Duodenal mucosa (tissue), 2 donors: ENCODE results near the gene KRIT1.
"Not testable (repeated sequence)": the region's sequence is repeated elsewhere in the genome, so short reads cannot be mapped to it uniquely, and the experiment has no call there.

Experiments used
- H3K27ac ChIP-seq: one replicate; pipeline ENCODE4 v1.7.0; 2013; ENCODE audit warnings: low read depth, low read length
- H3K27me3 ChIP-seq, 2 donors: one replicate each; pipeline ENCODE4 v1.7.0; 2013; ENCODE audit warnings: low read length in 2 of 2, control low read depth in 1 of 2; ENCODE audit not compliant: insufficient read depth in 2 of 2, control insufficient read depth in 1 of 2
- H3K36me3 ChIP-seq, 2 donors: one replicate each; pipeline ENCODE4 v1.7.0; 2013; ENCODE audit warnings: low read length in 2 of 2, control low read depth in 1 of 2; ENCODE audit not compliant: insufficient read depth in 2 of 2, control insufficient read depth in 1 of 2
- H3K4me1 ChIP-seq, 2 donors: one replicate each; pipeline ENCODE4 v1.7.0; 2013; ENCODE audit warnings: low read length in 2 of 2, control low read depth in 1 of 2; ENCODE audit not compliant: insufficient read depth in 2 of 2, control insufficient read depth in 1 of 2
- H3K4me3 ChIP-seq, 2 donors: one replicate each; pipeline ENCODE4 v1.7.0; 2013; ENCODE audit warnings: low read length in 2 of 2, low read depth in 1 of 2
- H3K9ac ChIP-seq, 2 donors: one replicate each; pipeline ENCODE4 v1.7.0; 2013; ENCODE audit warnings: low read length in 2 of 2, low read depth in 1 of 2
- H3K9me3 ChIP-seq, 2 donors: one replicate each; pipeline ENCODE4 v1.7.0; 2013; ENCODE audit warnings: low read length in 2 of 2, control low read depth in 1 of 2; ENCODE audit not compliant: control insufficient read depth in 1 of 2

Gene KRIT1

GRCh38 chr7:92276460-92276864 is 30.7 kb upstream of the KRIT1 start:
- Histone ChIP-seq H3K4me3 (no peak overlapping the region), H3K4me1 (no peaks in the 10 kb centered on the region), H3K9ac (no peak overlapping the region), H3K27ac (no peak overlapping the region), H3K9me3 (no peaks in the 10 kb centered on the region), H3K36me3 (no peaks in the 10 kb centered on the region), H3K27me3 (no peaks in the 10 kb centered on the region)

- Histone ChIP-seq H3K9ac (no peak overlapping the region), H3K9me3 (no peaks in the 10 kb centered on the region), H3K4me3 (no peak overlapping the region), H3K36me3 (no peaks in the 10 kb centered on the region), H3K4me1 (no peaks in the 10 kb centered on the region), H3K27ac (no peak overlapping the region), H3K27me3 (no peaks in the 10 kb centered on the region)
Measured at GRCh38 chr7:92275327-92275726, 29.6 kb upstream of the KRIT1 start.

GRCh38 chr7:92268921-92269320 is 23.2 kb upstream of the KRIT1 start:
- no peak overlapping the region for H3K9ac ChIP-seq
- no peak overlapping the region for H3K27ac ChIP-seq
- H3K4me1 ChIP-seq: no peaks in the 10 kb centered on the region
- no peaks in the 10 kb centered on the region for H3K36me3 ChIP-seq
- no peak overlapping the region for H3K4me3 ChIP-seq
- H3K9me3 ChIP-seq: no peaks in the 10 kb centered on the region
- H3K27me3 ChIP-seq: no peaks in the 10 kb centered on the region

GRCh38 chr7:92266415-92267241 is 20.9 kb upstream of the KRIT1 start:
- no peak overlapping the region for H3K9ac ChIP-seq
- H3K36me3 ChIP-seq: no peaks in the 10 kb centered on the region
- H3K27me3 ChIP-seq: no peaks in the 10 kb centered on the region
- no peaks in the 10 kb centered on the region for H3K4me1 ChIP-seq
- H3K9me3 ChIP-seq: no peaks in the 10 kb centered on the region
- no peak overlapping the region for H3K4me3 ChIP-seq
- no peak overlapping the region for H3K27ac ChIP-seq

- Histone ChIP-seq H3K27me3 (no peaks in the 10 kb centered on the region), H3K9ac (no peak overlapping the region), H3K4me3 (no peak overlapping the region), H3K36me3 (peaks cover 0 to 4% of the 10 kb centered on the region in 2 donors), H3K4me1 (no peaks in the 10 kb centered on the region), H3K9me3 (no peaks in the 10 kb centered on the region), H3K27ac (no peak overlapping the region)
Measured at GRCh38 chr7:92260248-92260781, 14.6 kb upstream of the KRIT1 start.

GRCh38 chr7:92259610-92260247 is 14.0 kb upstream of the KRIT1 start:
- Histone ChIP-seq H3K27ac (no peak overlapping the region), H3K9me3 (no peaks in the 10 kb centered on the region), H3K4me1 (no peaks in the 10 kb centered on the region), H3K4me3 (no peak overlapping the region), H3K27me3 (no peaks in the 10 kb centered on the region), H3K36me3 (peaks cover 0 to 4% of the 10 kb centered on the region in 2 donors), H3K9ac (no peak overlapping the region)

- no peak overlapping the region for H3K27ac ChIP-seq
- no peaks in the 10 kb centered on the region for H3K27me3 ChIP-seq
- H3K4me1 ChIP-seq: no peaks in the 10 kb centered on the region
- H3K9me3 ChIP-seq: no peaks in the 10 kb centered on the region
- no peak overlapping the region for H3K4me3 ChIP-seq
- peaks cover 0 to 4% of the 10 kb centered on the region in 2 donors for H3K36me3 ChIP-seq
- H3K9ac ChIP-seq: no peak overlapping the region
Measured at GRCh38 chr7:92259062-92259461, 13.3 kb upstream of the KRIT1 start.

- H3K9ac ChIP-seq: no peak overlapping the region
- no peak overlapping the region for H3K4me3 ChIP-seq
- H3K9me3 ChIP-seq: no peaks in the 10 kb centered on the region
- no peak overlapping the region for H3K27ac ChIP-seq
- H3K36me3 ChIP-seq: peaks cover 0 to 4% of the 10 kb centered on the region in 2 donors
- H3K4me1 ChIP-seq: no peaks in the 10 kb centered on the region
- H3K27me3 ChIP-seq: no peaks in the 10 kb centered on the region
Measured at GRCh38 chr7:92255308-92255707, 9.6 kb upstream of the KRIT1 start.

- not testable (repeated sequence) for H3K36me3 ChIP-seq, H3K9ac ChIP-seq, H3K27me3 ChIP-seq, H3K4me3 ChIP-seq, H3K4me1 ChIP-seq, H3K9me3 ChIP-seq, H3K27ac ChIP-seq
Measured at GRCh38 chr7:92254800-92255199, 9.1 kb upstream of the KRIT1 start.

GRCh38 chr7:92253251-92253650 is 7.5 kb upstream of the KRIT1 start:
- peaks cover 1 to 2% of the 10 kb centered on the region in 2 donors for H3K4me1 ChIP-seq
- no peak overlapping the region for H3K27ac ChIP-seq
- no peaks in the 10 kb centered on the region for H3K27me3 ChIP-seq
- H3K4me3 ChIP-seq: no peak overlapping the region
- H3K36me3 ChIP-seq: no peaks in the 10 kb centered on the region
- H3K9me3 ChIP-seq: no peaks in the 10 kb centered on the region
- H3K9ac ChIP-seq: no peak overlapping the region
